BE2C (cell line): ENCODE measurements around the gene TKFC.

Experiments
- DNase-seq: peaks from one replicate; pipeline ENCODE4 v3.0.0-alpha.2; 2020
- H3K27me3 ChIP-seq: fragments of 250-450 bp; sonication (Bioruptor Pico); 2 replicates; pipeline ENCODE4 v1.5.1; 2020; ENCODE audit warnings: mild to moderate bottlenecking
- H3K36me3 ChIP-seq: fragments of 250-450 bp; sonication (Bioruptor Pico); 2 replicates; pipeline ENCODE4 v1.5.1; 2020; ENCODE audit warnings: mild to moderate bottlenecking
- H3K4me1 ChIP-seq: fragments of 250-450 bp; sonication (Bioruptor Pico); 2 replicates; pipeline ENCODE4 v1.5.1; 2020
- H3K4me3 ChIP-seq: 2 replicates; pipeline ENCODE4 v1.5.1; 2011; ENCODE audit warnings: low read depth, low read length
- H3K9me3 ChIP-seq: fragments of 250-450 bp; sonication (Bioruptor Pico); 2 replicates; pipeline ENCODE4 v1.5.1; 2020
- TF ChIP-seq, protein P1 (sequence below): IDR thresholded peaks from 2 replicates; pipeline ENCODE4 v1.5.1; 2012; ENCODE audit warnings: mild to moderate bottlenecking, low read depth, low read length

Gene TKFC

DNA sequence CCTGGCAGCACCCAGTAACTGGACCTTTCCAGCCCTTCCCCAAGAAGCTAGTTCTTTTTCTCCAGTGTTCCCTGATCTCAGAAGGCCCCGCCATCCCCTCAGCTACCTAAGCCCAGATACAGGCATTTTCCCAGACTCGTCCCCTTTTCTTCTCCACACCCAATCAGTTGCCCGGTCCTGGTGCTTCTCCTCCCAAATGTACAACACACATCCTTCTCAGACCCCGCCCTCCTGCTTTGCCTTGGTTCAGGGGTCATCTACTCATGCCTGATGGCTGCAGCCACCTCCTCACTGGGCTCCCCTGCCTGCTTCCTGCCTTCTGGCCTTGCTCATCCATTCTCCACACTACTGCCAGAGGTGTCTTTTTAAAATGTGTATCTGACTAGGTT is 6.5 kb downstream of the TKFC start:
- H3K4me1 ChIP-seq, result peaks cover 1% of the 10 kb centered on the region; the same call in 1 of the 2 replicates
- TF ChIP-seq, protein P1, sequence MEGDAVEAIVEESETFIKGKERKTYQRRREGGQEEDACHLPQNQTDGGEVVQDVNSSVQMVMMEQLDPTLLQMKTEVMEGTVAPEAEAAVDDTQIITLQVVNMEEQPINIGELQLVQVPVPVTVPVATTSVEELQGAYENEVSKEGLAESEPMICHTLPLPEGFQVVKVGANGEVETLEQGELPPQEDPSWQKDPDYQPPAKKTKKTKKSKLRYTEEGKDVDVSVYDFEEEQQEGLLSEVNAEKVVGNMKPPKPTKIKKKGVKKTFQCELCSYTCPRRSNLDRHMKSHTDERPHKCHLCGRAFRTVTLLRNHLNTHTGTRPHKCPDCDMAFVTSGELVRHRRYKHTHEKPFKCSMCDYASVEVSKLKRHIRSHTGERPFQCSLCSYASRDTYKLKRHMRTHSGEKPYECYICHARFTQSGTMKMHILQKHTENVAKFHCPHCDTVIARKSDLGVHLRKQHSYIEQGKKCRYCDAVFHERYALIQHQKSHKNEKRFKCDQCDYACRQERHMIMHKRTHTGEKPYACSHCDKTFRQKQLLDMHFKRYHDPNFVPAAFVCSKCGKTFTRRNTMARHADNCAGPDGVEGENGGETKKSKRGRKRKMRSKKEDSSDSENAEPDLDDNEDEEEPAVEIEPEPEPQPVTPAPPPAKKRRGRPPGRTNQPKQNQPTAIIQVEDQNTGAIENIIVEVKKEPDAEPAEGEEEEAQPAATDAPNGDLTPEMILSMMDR, result no peak
- no peak overlapping the region for H3K4me3 ChIP-seq
- no peaks in the 10 kb centered on the region for H3K36me3 ChIP-seq
- H3K9me3 ChIP-seq, result no peaks in the 10 kb centered on the region
- no peak for DNase-seq
- no peaks in the 10 kb centered on the region for H3K27me3 ChIP-seq

DNA sequence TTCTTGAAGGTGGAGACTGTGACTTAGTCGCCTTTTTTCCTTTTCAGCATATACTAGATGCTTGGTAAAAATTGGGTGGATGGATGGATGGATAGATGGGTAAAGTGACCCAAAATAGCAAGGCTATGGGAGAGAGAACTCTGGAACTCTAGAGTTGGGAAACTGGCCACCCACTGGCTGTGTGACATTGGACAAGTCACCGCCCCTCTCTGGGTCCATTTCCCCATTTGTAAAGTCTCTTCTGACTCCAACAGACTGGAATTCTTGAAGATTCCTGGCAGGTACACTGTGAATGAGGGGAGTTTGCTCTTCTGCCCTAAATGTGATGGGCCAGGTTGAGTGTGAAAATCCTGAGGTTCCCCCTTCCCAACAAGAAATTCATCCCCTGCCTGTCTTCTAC is 8.0 kb downstream of the TKFC start:
- Histone ChIP-seq H3K36me3 (no peaks in the 10 kb centered on the region), H3K9me3 (no peaks in the 10 kb centered on the region), H3K4me3 (no peak overlapping the region), H3K27me3 (no peaks in the 10 kb centered on the region), H3K4me1 (peaks cover 10% of the 10 kb centered on the region)
- TF ChIP-seq, protein P1, result no peak
- DNase-seq, result no peak

DNA sequence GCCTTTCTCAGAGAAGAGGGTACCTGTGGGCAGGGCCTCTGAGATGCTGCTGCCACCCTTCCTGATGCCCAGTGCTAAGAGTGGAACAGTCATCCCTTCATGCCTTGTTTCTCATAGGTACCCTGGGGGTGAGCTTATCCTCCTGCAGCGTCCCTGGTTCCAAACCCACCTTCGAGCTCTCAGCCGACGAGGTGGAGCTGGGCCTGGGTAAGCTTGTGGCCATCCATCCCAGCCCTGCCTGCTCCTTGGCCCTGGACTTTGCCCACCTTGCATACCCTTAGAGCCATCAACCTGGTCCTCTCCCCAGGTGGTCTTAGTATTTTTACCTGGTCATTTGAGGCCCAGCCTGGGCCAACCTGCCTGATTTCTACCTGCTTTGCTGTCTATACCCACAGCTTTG is 8.7 kb downstream of the TKFC start:
- H3K36me3 ChIP-seq, result no peaks in the 10 kb centered on the region
- peaks cover 10% of the 10 kb centered on the region for H3K4me1 ChIP-seq
- TF ChIP-seq, protein P1, result no peak
- H3K4me3 ChIP-seq, result no peak overlapping the region
- no peaks in the 10 kb centered on the region for H3K27me3 ChIP-seq
- H3K9me3 ChIP-seq, result no peaks in the 10 kb centered on the region
- no peak for DNase-seq

DNA sequence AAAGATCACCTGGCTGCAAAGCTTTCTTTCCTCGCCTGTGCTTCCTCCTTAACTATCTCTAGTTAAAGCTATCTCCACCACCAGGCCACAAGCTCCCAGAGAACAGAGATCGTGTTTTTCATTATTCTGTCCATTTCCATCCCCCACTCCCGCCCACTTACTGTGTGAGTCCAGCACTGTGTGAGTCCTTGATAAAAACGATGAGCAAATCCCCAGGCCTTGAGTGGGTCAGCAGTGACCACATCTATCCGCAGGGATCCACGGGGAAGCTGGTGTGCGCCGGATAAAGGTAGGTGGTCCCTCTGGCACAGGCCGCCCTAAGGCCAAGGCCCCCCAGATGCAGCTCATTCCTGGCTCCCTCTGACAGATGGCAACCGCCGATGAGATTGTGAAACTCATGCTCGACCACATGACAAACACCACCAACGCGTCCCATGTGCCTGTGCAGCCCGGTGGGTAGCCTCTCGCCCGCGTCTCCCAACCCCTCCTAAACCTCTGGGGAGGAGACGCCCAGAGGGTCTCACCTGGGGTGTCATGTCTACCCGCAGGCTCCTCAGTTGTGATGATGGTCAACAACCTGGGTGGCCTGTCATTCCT is 9.3 kb downstream of the TKFC start:
- Histone ChIP-seq H3K9me3 (no peaks in the 10 kb centered on the region), H3K4me3 (no peak overlapping the region), H3K4me1 (peaks cover 10% of the 10 kb centered on the region), H3K27me3 (no peaks in the 10 kb centered on the region), H3K36me3 (no peaks in the 10 kb centered on the region)
- DNase-seq, result no peak
- TF ChIP-seq, protein P1, result no peak

DNA sequence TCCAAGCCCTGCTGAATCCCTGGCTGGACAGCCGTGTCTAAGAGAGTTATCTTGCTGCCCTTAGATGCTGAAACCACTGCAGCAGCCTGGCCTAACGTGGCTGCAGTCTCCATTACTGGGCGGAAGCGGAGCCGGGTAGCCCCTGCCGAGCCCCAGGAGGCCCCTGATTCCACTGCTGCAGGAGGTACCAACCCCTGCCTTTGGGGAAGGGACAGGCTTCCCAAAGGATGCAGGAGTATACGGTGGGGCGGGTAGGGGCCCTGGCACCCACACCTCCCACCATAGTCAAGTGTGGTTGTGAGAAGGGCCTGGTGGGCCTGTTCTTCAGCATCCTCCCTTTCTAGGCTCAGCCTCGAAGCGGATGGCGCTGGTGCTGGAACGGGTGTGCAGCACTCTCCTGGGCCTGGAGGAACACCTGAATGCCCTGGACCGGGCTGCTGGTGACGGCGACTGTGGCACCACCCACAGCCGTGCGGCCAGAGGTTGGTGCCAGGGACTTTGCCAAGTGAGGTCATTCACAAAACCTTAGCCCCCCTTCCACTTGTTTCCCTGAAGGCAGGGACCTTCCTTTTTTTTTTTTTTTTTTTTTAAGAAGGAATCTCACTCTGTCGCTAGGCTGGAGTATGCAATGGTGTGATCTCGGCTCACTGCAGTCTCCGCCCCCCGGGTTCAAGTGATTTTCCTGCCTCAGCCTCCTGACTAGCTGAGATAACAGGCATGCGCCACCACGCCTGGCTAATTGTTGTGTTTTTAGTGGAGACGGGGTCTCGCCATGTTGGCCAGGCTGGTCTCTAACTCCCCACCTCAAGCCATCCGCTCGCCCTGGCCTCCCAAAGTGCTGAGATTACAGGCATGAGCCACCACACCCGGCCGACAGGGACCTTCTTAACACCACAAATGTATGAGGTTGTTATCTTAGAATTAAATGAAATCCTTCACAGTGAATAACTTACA is 11.0 kb downstream of the TKFC start:
- TF ChIP-seq, protein P1, result no peak
- Histone ChIP-seq H3K27me3 (no peaks in the 10 kb centered on the region), H3K4me1 (peaks cover 10% of the 10 kb centered on the region), H3K4me3 (no peak overlapping the region), H3K36me3 (no peaks in the 10 kb centered on the region), H3K9me3 (no peaks in the 10 kb centered on the region)
- DNase-seq, result no peak

DNA sequence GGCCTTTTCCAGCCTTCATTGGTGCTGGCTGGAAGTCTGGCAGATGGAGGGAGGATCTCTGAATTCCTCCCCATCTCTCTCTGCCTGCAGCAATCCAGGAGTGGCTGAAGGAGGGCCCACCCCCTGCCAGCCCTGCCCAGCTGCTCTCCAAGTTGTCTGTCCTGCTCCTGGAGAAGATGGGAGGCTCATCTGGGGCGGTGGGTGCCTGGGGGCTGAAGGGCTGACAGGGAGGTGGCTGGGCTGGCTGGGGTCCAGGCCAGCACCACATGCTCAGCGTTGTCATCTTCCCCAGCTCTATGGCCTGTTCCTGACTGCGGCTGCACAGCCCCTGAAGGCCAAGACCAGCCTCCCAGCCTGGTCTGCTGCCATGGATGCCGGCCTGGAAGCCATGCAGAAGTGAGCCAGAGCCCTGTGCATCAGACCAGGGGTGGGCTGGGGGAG is 12.2 kb downstream of the TKFC start:
- Histone ChIP-seq H3K9me3 (no peaks in the 10 kb centered on the region), H3K36me3 (no peaks in the 10 kb centered on the region), H3K27me3 (no peaks in the 10 kb centered on the region), H3K4me1 (peaks cover 10% of the 10 kb centered on the region), H3K4me3 (no peak overlapping the region)
- peak; percentile 82 for DNase-seq
- TF ChIP-seq, protein P1, result no peak
